ENCODE measurements around the gene PHLDB3. TPM values are rescaled to one million over a fixed set of nuclear protein-coding genes. Genes with fewer than 3 reads are reported as not detected.
"Not testable (repeated sequence)": the region's sequence is repeated elsewhere in the genome, so short reads cannot be mapped to it uniquely, and the experiment has no call there.

Gene PHLDB3
- total RNA-seq, 2 donors from 2014 or later, result 24.2 to 40.5 TPM

GRCh38 chr19:43523696-43524095 lies 19.1 kb upstream of the PHLDB3 start:
- not testable (repeated sequence) for ATAC-seq; DNase-seq; H3K9me3 ChIP-seq (ENCODE audit: control insufficient read depth, low read length, poor library complexity, severe bottlenecking); H3K27me3 Mint-ChIP-seq; H3K36me3 Mint-ChIP-seq (ENCODE audit: low read depth); H3K4me3 Mint-ChIP-seq
- Mint-ChIP-seq H3K4me1 (peaks cover 32% of the 10 kb centered on the region), H3K27ac (peak overlapping the region; percentile 4)

DNA sequence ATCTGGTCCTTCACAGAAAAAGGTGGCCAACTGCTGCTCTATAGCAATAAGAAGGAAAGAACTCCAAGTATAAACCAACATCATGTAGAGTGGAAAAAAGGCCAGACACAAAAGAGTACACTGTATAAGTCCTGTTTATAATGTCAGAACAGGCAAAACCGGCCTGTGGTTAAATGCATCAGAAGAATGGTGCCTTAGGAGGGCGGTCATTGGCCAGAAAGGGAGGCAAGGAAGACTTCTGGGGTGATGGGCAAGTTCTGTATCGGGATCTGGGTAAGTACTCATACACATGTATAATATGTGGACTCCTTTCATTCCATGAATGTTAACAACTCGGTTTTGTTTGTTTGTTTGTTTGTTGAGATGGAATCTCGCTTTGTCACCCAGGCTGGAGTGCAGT lies 18.4 kb upstream of the PHLDB3 start:
- no peaks in the 10 kb centered on the region for H3K9me3 ChIP-seq (ENCODE audit: control insufficient read depth, low read length, poor library complexity, severe bottlenecking)
- peak overlapping the region; percentile 43 for H3K4me3 Mint-ChIP-seq
- ATAC-seq (no peak), DNase-seq (no peak)
- H3K27me3 Mint-ChIP-seq, result no peaks in the 10 kb centered on the region
- peak overlapping the region; percentile 4 for H3K27ac Mint-ChIP-seq
- peaks cover 2% of the 10 kb centered on the region for H3K36me3 Mint-ChIP-seq (ENCODE audit: low read depth)
- peaks cover 32% of the 10 kb centered on the region for H3K4me1 Mint-ChIP-seq

GRCh38 chr19:43519436-43520088 lies 15.0 kb upstream of the PHLDB3 start:
- H3K27ac Mint-ChIP-seq, result peak overlapping the region; percentile 21
- peak; percentile 77 for ATAC-seq
- no peaks in the 10 kb centered on the region for H3K27me3 Mint-ChIP-seq
- peaks cover 10% of the 10 kb centered on the region for H3K4me1 Mint-ChIP-seq
- peak; percentile 69 to 76 (median 71) for DNase-seq
- no peak overlapping the region for H3K4me3 Mint-ChIP-seq
- H3K36me3 Mint-ChIP-seq (ENCODE audit: low read depth), result peaks cover 2% of the 10 kb centered on the region
- no peaks in the 10 kb centered on the region for H3K9me3 ChIP-seq (ENCODE audit: control insufficient read depth, low read length, poor library complexity, severe bottlenecking)

GRCh38 chr19:43518051-43518450 lies 13.5 kb upstream of the PHLDB3 start:
- no peak for ATAC-seq
- no peaks in the 10 kb centered on the region for H3K9me3 ChIP-seq (ENCODE audit: control insufficient read depth, low read length, poor library complexity, severe bottlenecking)
- Mint-ChIP-seq H3K4me3 (no peak overlapping the region), H3K27ac (no peak overlapping the region), H3K36me3 (ENCODE audit: low read depth) (peaks cover 2% of the 10 kb centered on the region), H3K4me1 (peaks cover 6% of the 10 kb centered on the region), H3K27me3 (no peaks in the 10 kb centered on the region)
- DNase-seq, result no peak

DNA sequence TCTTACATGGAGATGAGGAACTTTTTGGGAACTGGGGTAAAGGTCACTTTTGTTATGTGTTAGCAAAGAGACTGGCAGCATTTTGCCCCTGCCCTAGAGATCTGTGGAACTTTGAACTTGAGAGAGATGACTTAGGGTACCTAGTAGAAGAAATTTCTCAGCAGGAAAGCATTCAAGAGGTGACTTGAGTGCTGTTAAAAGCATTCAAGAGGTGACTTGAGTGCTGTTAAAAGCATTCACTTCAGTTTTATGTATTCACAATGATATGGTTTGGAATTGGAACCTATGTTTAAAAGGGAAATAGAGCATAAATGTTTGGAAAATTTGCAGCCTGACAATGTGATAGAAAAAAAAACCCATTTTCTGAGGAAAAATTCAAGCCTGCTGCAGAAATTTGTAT lies 7.9 kb upstream of the PHLDB3 start:
- not testable (repeated sequence) for ATAC-seq; H3K27me3 Mint-ChIP-seq; DNase-seq; H3K4me3 Mint-ChIP-seq; H3K9me3 ChIP-seq (ENCODE audit: control insufficient read depth, low read length, poor library complexity, severe bottlenecking); H3K36me3 Mint-ChIP-seq (ENCODE audit: low read depth); H3K4me1 Mint-ChIP-seq
- peak overlapping the region; percentile 45 for H3K27ac Mint-ChIP-seq

DNA sequence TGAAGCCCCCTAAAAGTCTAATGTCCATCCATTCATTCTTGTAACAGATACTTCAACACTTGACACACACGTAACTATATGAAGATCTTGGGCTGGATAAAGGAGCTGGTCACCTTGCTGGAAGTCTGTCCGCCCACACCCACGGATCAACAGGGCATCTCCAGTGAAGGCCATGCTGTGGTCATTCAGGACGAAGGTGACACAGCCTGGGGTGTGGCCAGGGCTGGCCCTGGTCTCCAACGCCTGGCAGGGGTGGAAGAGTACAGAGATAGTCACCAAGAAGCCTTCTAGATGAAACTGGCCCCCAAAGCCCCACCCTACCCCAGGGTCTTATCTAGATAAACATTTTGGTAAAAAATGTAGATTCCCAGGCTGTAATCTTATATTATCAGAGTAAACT lies 6.8 kb upstream of the PHLDB3 start:
- DNase-seq, result no peak
- Mint-ChIP-seq H3K36me3 (ENCODE audit: low read depth) (peaks cover 5% of the 10 kb centered on the region), H3K27me3 (no peaks in the 10 kb centered on the region), H3K4me1 (no peaks in the 10 kb centered on the region), H3K27ac (no peak overlapping the region), H3K4me3 (no peak overlapping the region)
- no peak for ATAC-seq
- H3K9me3 ChIP-seq (ENCODE audit: control insufficient read depth, low read length, poor library complexity, severe bottlenecking), result no peaks in the 10 kb centered on the region

DNA sequence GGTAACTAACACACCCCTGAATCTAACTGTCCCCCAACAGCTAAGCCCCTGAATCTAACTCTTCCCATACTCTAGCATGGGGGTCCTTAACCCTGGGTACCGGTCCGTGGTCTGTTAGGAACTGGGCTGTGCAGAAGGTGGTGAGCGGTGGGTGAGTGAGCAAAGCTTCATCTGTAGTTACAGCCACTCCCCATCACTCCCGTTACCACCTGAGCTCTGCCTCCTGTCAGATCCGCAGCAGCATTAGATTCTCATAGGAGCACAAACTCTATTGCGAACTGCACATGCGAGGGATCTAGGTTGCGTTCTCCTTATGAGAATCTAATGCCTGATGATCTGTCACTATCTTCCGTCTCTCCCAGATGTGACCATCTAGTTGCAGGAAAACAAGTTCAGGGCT lies 6.2 kb upstream of the PHLDB3 start:
- no peaks in the 10 kb centered on the region for H3K27me3 Mint-ChIP-seq
- no peaks in the 10 kb centered on the region for H3K4me1 Mint-ChIP-seq
- H3K4me3 Mint-ChIP-seq, result no peak overlapping the region
- H3K36me3 Mint-ChIP-seq (ENCODE audit: low read depth), result peaks cover 5% of the 10 kb centered on the region
- no peaks in the 10 kb centered on the region for H3K9me3 ChIP-seq (ENCODE audit: control insufficient read depth, low read length, poor library complexity, severe bottlenecking)
- ATAC-seq (no peak), DNase-seq (no peak)
- no peak overlapping the region for H3K27ac Mint-ChIP-seq

GRCh38 chr19:43507880-43508279 lies 3.3 kb upstream of the PHLDB3 start:
- ATAC-seq (no peak), DNase-seq (no peak)
- Mint-ChIP-seq H3K27ac (peak overlapping the region; percentile 41), H3K4me3 (no peak overlapping the region), H3K36me3 (ENCODE audit: low read depth) (peaks cover 8% of the 10 kb centered on the region), H3K4me1 (peaks cover 17% of the 10 kb centered on the region), H3K27me3 (no peaks in the 10 kb centered on the region)
- no peaks in the 10 kb centered on the region for H3K9me3 ChIP-seq (ENCODE audit: control insufficient read depth, low read length, poor library complexity, severe bottlenecking)

DNA sequence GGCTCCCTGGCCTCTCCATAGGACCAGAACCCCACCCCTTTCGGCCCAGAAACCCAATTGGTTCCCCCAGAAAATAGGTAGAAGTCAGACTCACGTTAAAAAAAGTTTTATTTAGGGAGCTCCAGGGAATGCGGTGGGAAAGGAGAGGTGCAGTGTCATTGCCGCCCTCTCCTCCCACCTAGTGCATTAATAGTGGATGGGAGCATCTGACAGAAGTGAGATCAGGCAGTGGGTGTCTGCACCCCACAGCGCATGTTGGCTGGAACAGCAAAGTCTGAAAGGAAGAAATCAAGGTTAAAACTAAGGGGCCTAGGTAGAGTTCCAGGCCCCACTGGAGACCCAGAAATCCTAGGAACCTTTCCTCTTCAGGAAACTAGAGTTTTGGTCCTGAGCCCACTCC lies 2.1 kb upstream of the PHLDB3 start:
- peak overlapping the region; percentile 67 for H3K27ac Mint-ChIP-seq
- no peak overlapping the region for H3K4me3 Mint-ChIP-seq
- ATAC-seq, result no peak
- no peaks in the 10 kb centered on the region for H3K9me3 ChIP-seq (ENCODE audit: control insufficient read depth, low read length, poor library complexity, severe bottlenecking)
- DNase-seq, result no peak
- H3K4me1 Mint-ChIP-seq, result peaks cover 23% of the 10 kb centered on the region
- H3K27me3 Mint-ChIP-seq, result no peaks in the 10 kb centered on the region
- peaks cover 8% of the 10 kb centered on the region for H3K36me3 Mint-ChIP-seq (ENCODE audit: low read depth)

DNA sequence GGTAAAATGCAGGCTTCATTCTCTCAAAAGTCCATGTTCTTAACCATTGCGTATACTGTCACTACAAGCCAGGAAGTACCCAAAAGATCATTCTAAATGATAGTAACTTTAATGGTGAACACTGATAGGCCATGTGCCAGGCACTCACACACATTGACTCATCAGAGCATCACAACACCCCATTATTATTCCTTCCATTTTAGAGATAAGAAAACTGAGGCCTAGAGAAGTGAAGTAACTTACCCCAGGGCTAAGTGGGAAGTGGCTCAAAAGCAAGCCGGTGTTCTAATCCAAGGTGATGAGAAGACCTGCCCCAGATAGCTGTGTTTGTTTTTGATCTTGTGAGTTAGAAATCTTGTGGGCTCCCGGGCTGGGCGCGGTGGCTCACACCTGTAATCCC lies 1.4 kb upstream of the PHLDB3 start:
- no peak overlapping the region for H3K4me3 Mint-ChIP-seq
- H3K4me1 Mint-ChIP-seq, result peaks cover 23% of the 10 kb centered on the region
- H3K27ac Mint-ChIP-seq, result peak overlapping the region; percentile 67
- no peaks in the 10 kb centered on the region for H3K9me3 ChIP-seq (ENCODE audit: control insufficient read depth, low read length, poor library complexity, severe bottlenecking)
- DNase-seq, result no peak
- no peaks in the 10 kb centered on the region for H3K27me3 Mint-ChIP-seq
- ATAC-seq, result no peak
- H3K36me3 Mint-ChIP-seq (ENCODE audit: low read depth), result peaks cover 9% of the 10 kb centered on the region

DNA sequence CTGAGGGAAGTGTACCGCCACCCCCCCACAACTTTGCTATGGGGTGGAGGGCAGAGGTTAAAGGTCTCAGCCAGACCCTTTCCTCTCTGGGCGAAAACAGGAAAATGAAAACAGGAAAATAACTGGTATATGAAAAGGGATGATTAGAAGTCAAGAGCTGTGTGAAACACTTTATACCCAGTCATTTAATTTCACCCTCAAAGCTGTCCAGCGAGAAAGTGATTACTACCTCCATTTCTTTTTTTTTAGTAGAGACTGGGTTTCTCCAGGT lies 575 bp upstream of the PHLDB3 start:
- Mint-ChIP-seq H3K27me3 (no peaks in the 10 kb centered on the region), H3K27ac (peak overlapping the region; percentile 94), H3K4me1 (peaks cover 25% of the 10 kb centered on the region), H3K4me3 (peak overlapping the region; percentile 96), H3K36me3 (ENCODE audit: low read depth) (peaks cover 11% of the 10 kb centered on the region)
- ATAC-seq, result no peak
- DNase-seq, result no peak
- no peaks in the 10 kb centered on the region for H3K9me3 ChIP-seq (ENCODE audit: control insufficient read depth, low read length, poor library complexity, severe bottlenecking)

DNA sequence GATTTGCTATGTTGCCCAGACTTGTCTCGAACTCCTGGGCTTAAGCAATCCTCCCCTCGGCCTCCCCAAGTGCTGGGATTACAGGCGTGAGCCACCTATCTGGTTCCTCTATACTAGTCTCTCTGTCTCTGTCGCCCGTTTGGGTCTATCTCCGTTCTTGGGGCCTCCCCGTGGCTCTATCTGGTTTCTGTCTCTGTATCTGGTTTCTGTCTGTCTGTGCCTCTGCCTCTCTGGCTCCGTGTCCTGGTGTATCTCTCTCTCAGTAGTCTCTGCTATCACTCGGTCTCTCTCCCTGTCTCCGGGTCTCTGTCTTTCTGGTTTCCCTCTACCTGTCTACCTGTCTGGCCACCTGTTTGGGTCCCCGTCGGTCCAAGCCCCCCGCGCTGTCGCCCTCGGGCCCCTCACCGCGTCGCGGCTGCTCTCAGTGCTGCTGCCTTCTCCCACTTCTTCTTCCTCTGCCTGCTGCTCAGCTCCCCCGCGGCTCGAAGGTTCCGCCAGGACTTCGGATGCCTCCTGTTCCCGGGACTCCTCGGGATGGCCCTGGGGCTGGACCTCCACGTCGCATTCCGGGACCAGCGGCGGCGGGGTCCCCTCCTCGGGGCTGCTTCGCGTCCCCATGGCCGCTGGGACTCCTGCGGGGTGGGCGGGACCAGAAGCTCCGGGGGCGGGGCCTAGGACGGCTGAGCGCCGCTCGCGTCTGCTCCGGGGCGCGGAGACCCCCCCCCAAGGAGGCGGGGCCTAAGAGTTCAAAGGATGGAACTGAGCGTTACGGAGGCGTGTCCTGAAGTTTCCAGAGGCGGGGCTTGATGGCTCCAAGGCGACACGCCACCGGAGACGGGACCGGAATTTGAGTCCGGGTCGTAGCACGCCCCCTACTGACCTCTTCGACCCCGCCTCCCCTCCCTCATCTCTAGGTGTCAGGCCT lies 783 bp downstream of the PHLDB3 start:
- H3K9me3 ChIP-seq (ENCODE audit: control insufficient read depth, low read length, poor library complexity, severe bottlenecking), result no peaks in the 10 kb centered on the region
- Mint-ChIP-seq H3K4me1 (peaks cover 31% of the 10 kb centered on the region), H3K27ac (peak overlapping the region; percentile 94), H3K4me3 (peak overlapping the region; percentile 96), H3K27me3 (no peaks in the 10 kb centered on the region), H3K36me3 (ENCODE audit: low read depth) (peaks cover 12% of the 10 kb centered on the region)
- DNase-seq (peak; percentile 96 to 99 (median 99)), ATAC-seq (peak; percentile 97)

DNA sequence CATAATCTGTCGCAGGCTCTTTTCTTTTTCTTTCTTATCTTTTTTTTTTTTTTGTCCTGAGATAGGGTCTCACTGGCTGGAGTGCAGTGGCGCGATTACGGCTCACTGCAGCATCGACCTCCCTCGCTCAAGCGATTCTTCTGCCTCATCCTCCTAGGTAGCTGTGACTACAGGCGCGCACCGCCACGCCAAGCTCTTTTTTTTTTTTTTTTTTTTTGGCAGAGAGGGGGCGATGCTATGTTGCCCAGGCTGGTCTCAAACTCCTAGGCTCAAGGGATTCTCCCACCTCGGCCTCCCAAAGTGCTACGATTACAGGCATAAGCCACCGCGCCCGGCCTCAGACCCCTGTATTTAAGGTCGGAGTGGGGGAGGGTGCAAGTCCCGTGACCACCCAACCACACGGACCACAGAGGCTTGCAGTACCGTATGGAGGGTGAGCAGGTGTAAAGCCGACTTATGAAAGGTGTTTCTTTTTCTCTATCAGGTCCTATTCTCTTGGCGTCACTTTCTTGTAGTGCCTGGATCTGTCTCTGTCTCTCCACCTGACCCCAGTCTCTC lies 2.0 kb downstream of the PHLDB3 start:
- Mint-ChIP-seq H3K27me3 (no peaks in the 10 kb centered on the region), H3K4me3 (peak overlapping the region; percentile 96), H3K27ac (peak overlapping the region; percentile 94), H3K36me3 (ENCODE audit: low read depth) (peaks cover 17% of the 10 kb centered on the region), H3K4me1 (peaks cover 34% of the 10 kb centered on the region)
- no peaks in the 10 kb centered on the region for H3K9me3 ChIP-seq (ENCODE audit: control insufficient read depth, low read length, poor library complexity, severe bottlenecking)
- no peak for ATAC-seq
- DNase-seq, result no peak

Data from T-helper 17 cell (primary cell).